Cardiac muscle cell (in vitro differentiated cells and primary cell): ENCODE measurements around the gene C4orf50. TPM values are rescaled to one million over a fixed set of nuclear protein-coding genes. Genes with fewer than 3 reads are reported as not detected.
A peak's percentile ranks its signal among the peaks of the same experiment; 100 is the strongest.

Experiments used
- DNase-seq, 2 donors: peaks; one replicate each; pipeline versions ENCODE4 v3.0.0 to v3.0.0-alpha.2; 2010 to 2017; ENCODE audit warnings: low read depth in 1 of 2, low spot score in 1 of 2
- H3K27ac ChIP-seq: fragments of 200-600 bp; sonication (generic); 2 replicates; pipeline ENCODE4 v1.5.1; 2016
- H3K27me3 ChIP-seq: fragments of 200-600 bp; sonication (generic); 2 replicates; pipeline ENCODE4 v1.6.0; 2016; ENCODE audit warnings: control low read depth
- H3K36me3 ChIP-seq: fragments of 200-600 bp; sonication (generic); 2 replicates; pipeline ENCODE4 v1.5.1; 2016; ENCODE audit warnings: control low read depth
- H3K4me1 ChIP-seq: fragments of 200-600 bp; sonication (generic); 2 replicates; pipeline ENCODE4 v1.8.1; 2017; ENCODE audit warnings: low read depth, mild to moderate bottlenecking, mixed run types
- H3K4me3 ChIP-seq: fragments of 200-600 bp; sonication (generic); 2 replicates; pipeline ENCODE4 v1.5.1; 2016; ENCODE audit warnings: mild to moderate bottlenecking
- H3K9me3 ChIP-seq: fragments of 200-600 bp; sonication (generic); 2 replicates; pipeline ENCODE4 v1.5.1; 2017; ENCODE audit warnings: low read depth, mild to moderate bottlenecking, control low read depth
- CTCF ChIP-seq: IDR thresholded peaks from 2 replicates; pipeline ENCODE4 v1.5.1; 2012; ENCODE audit warnings: low read depth, mild to moderate bottlenecking, low read length
- polyA plus RNA-seq: library from polyadenylated mRNA; unstranded; fragments of >200 nt; fragmentation: Nextera tagmentation; extraction: Ambion mirVana; gene quantifications from 2 replicates; pipeline ENCODE4 v1.2.1, GENCODE V29; 2016
- total RNA-seq: library from RNA; depleted of rRNA; stranded (reverse); fragments of >200 nt; gene quantifications from 2 replicates; pipeline ENCODE4 v1.2.3, GENCODE V29; 2016

C4orf50 gene
- total and polyA plus RNA-seq, 2 experiments from 2014 or later: 0.15 TPM; not detected in 1

- H3K4me3 ChIP-seq: no peak overlapping the region
- TF ChIP-seq CTCF: no peak
- H3K27me3 ChIP-seq: no peaks in the 10 kb centered on the region
- no peak overlapping the region for H3K27ac ChIP-seq
- no peak for DNase-seq
- H3K4me1 ChIP-seq: no peaks in the 10 kb centered on the region
- H3K9me3 ChIP-seq: no peaks in the 10 kb centered on the region
- no peaks in the 10 kb centered on the region for H3K36me3 ChIP-seq
Observed at GRCh38 chr4:5968246-5968645, 50.0 kb downstream of the C4orf50 start.

- Histone ChIP-seq H3K27ac (no peak overlapping the region), H3K36me3 (no peaks in the 10 kb centered on the region), H3K4me3 (no peak overlapping the region), H3K27me3 (no peaks in the 10 kb centered on the region), H3K9me3 (no peaks in the 10 kb centered on the region), H3K4me1 (no peaks in the 10 kb centered on the region)
- TF ChIP-seq CTCF: no peak
- DNase-seq: no peak
Observed at GRCh38 chr4:5967783-5968182, 50.4 kb downstream of the C4orf50 start.

- DNase-seq: no peak
- no peak for TF ChIP-seq CTCF
- Histone ChIP-seq H3K4me3 (no peak overlapping the region), H3K4me1 (no peaks in the 10 kb centered on the region), H3K9me3 (no peaks in the 10 kb centered on the region), H3K27me3 (no peaks in the 10 kb centered on the region), H3K27ac (no peak overlapping the region), H3K36me3 (no peaks in the 10 kb centered on the region)
Observed at GRCh38 chr4:5965225-5965624, 53.0 kb downstream of the C4orf50 start.

GRCh38 chr4:5964030-5964429 lies 54.2 kb downstream of the C4orf50 start:
- Histone ChIP-seq H3K27ac (no peak overlapping the region), H3K36me3 (no peaks in the 10 kb centered on the region), H3K9me3 (no peaks in the 10 kb centered on the region), H3K27me3 (no peaks in the 10 kb centered on the region), H3K4me3 (no peak overlapping the region), H3K4me1 (no peaks in the 10 kb centered on the region)
- no peak for DNase-seq
- no peak for TF ChIP-seq CTCF

GRCh38 chr4:5963611-5964010 lies 54.6 kb downstream of the C4orf50 start:
- no peaks in the 10 kb centered on the region for H3K4me1 ChIP-seq
- no peak for TF ChIP-seq CTCF
- H3K4me3 ChIP-seq: no peak overlapping the region
- no peak overlapping the region for H3K27ac ChIP-seq
- no peaks in the 10 kb centered on the region for H3K9me3 ChIP-seq
- no peaks in the 10 kb centered on the region for H3K27me3 ChIP-seq
- H3K36me3 ChIP-seq: no peaks in the 10 kb centered on the region
- DNase-seq: peak in 1 of 2 donors; percentile 20

GRCh38 chr4:5962416-5962815 lies 55.8 kb downstream of the C4orf50 start:
- no peak for DNase-seq
- Histone ChIP-seq H3K9me3 (no peaks in the 10 kb centered on the region), H3K4me1 (no peaks in the 10 kb centered on the region), H3K36me3 (no peaks in the 10 kb centered on the region), H3K27ac (no peak overlapping the region), H3K27me3 (no peaks in the 10 kb centered on the region), H3K4me3 (no peak overlapping the region)
- TF ChIP-seq CTCF: no peak
